ENCODE measurements around the gene UBQLN4.
A peak's percentile ranks its signal among the peaks of the same experiment; 100 is the strongest.

Gene UBQLN4

GRCh38 chr1:156065871-156066270, 12.3 kb upstream of the UBQLN4 start:
- no peak overlapping the region for H3K27ac ChIP-seq (ENCODE audit: low read length, poor library complexity, severe bottlenecking)
- peaks cover 0 to 2% of the 10 kb centered on the region in 2 experiments for H3K27me3 ChIP-seq (ENCODE audit: control insufficient read depth in 1 of 2, insufficient read depth in 1 of 2, low read length in 2 of 2)
- no peak overlapping the region for H3K23ac ChIP-seq (ENCODE audit: low read length in 2 of 2)
- no peak overlapping the region for H2AK5ac ChIP-seq (ENCODE audit: low read length, severe bottlenecking)
- no peak overlapping the region for H3K14ac ChIP-seq (ENCODE audit: low read length in 2 of 2)
- no peak overlapping the region for H2BK12ac ChIP-seq (ENCODE audit: low read length in 2 of 2)
- H3K18ac ChIP-seq (ENCODE audit: low read depth in 1 of 2, low read length in 2 of 2): no peak overlapping the region
- H4K91ac ChIP-seq (ENCODE audit: low read length): no peak overlapping the region
- H4K8ac ChIP-seq (ENCODE audit: low read length): no peak overlapping the region
- no peak overlapping the region for H3K4me3 ChIP-seq (ENCODE audit: insufficient read depth in 1 of 2, low read depth in 1 of 2, low read length in 2 of 2)
- no peak overlapping the region for H2BK120ac ChIP-seq (ENCODE audit: low read depth, low read length)
- no peak for DNase-seq
- H3K4ac ChIP-seq (ENCODE audit: low read depth in 1 of 2, low read length in 2 of 2): no peak overlapping the region
- WGBS: 96% methylated on average over 15 of the region's 16 CpGs
- H3K4me1 ChIP-seq (ENCODE audit: control insufficient read depth, insufficient read depth, low read depth, low read length): peaks cover 13% of the 10 kb centered on the region
- H3K36me3 ChIP-seq (ENCODE audit: control insufficient read depth in 1 of 2, insufficient read depth in 2 of 2, low read depth in 1 of 2, low read length in 2 of 2): peaks cover 0 to 3% of the 10 kb centered on the region in 2 experiments
- no peaks in the 10 kb centered on the region for H3K9me3 ChIP-seq (ENCODE audit: control insufficient read depth, low read length)
- no peak overlapping the region for H2AFZ ChIP-seq (ENCODE audit: low read depth, low read length)
- H2BK5ac ChIP-seq (ENCODE audit: low read depth, low read length, poor library complexity, severe bottlenecking): no peak overlapping the region
- no peak overlapping the region for H3K4me2 ChIP-seq (ENCODE audit: low read length, poor library complexity, severe bottlenecking)
- no peak overlapping the region for H3K9ac ChIP-seq (ENCODE audit: low read length)
- no peak overlapping the region for H2BK15ac ChIP-seq (ENCODE audit: low read depth, poor library complexity, severe bottlenecking)
- H3K79me1 ChIP-seq (replicated peaks; ENCODE audit: low read length, poor library complexity, severe bottlenecking): peaks cover 1% of the 10 kb centered on the region

GRCh38 chr1:156065212-156065611, 11.6 kb upstream of the UBQLN4 start:
- DNase-seq: no peak
- H3K27me3 ChIP-seq (ENCODE audit: control insufficient read depth in 1 of 2, insufficient read depth in 1 of 2, low read length in 2 of 2): no peaks in the 10 kb centered on the region
- no peaks in the 10 kb centered on the region for H3K9me3 ChIP-seq (ENCODE audit: control insufficient read depth, low read length)
- no peak overlapping the region for H3K23ac ChIP-seq (ENCODE audit: low read length in 2 of 2)
- no peak overlapping the region for H4K8ac ChIP-seq (ENCODE audit: low read length)
- H3K4ac ChIP-seq (ENCODE audit: low read depth in 1 of 2, low read length in 2 of 2): no peak overlapping the region
- no peak overlapping the region for H2AK5ac ChIP-seq (ENCODE audit: low read length, severe bottlenecking)
- peaks cover 12% of the 10 kb centered on the region for H3K4me1 ChIP-seq (ENCODE audit: control insufficient read depth, insufficient read depth, low read depth, low read length)
- H3K79me1 ChIP-seq (replicated peaks; ENCODE audit: low read length, poor library complexity, severe bottlenecking): peaks cover 1% of the 10 kb centered on the region
- no peak overlapping the region for H3K14ac ChIP-seq (ENCODE audit: low read length in 2 of 2)
- no peak overlapping the region for H3K4me3 ChIP-seq (ENCODE audit: insufficient read depth in 1 of 2, low read depth in 1 of 2, low read length in 2 of 2)
- H4K91ac ChIP-seq (ENCODE audit: low read length): no peak overlapping the region
- peaks cover 0 to 3% of the 10 kb centered on the region in 2 experiments for H3K36me3 ChIP-seq (ENCODE audit: control insufficient read depth in 1 of 2, insufficient read depth in 2 of 2, low read depth in 1 of 2, low read length in 2 of 2)
- H3K18ac ChIP-seq (ENCODE audit: low read depth in 1 of 2, low read length in 2 of 2): no peak overlapping the region
- H2BK120ac ChIP-seq (ENCODE audit: low read depth, low read length): no peak overlapping the region
- no peak overlapping the region for H3K27ac ChIP-seq (ENCODE audit: low read length, poor library complexity, severe bottlenecking)
- H2BK15ac ChIP-seq (ENCODE audit: low read depth, poor library complexity, severe bottlenecking): no peak overlapping the region
- H2AFZ ChIP-seq (ENCODE audit: low read depth, low read length): no peak overlapping the region
- WGBS: 89% methylated on average over 3 of the region's 3 CpGs
- no peak overlapping the region for H2BK12ac ChIP-seq (ENCODE audit: low read length in 2 of 2)
- H2BK5ac ChIP-seq (ENCODE audit: low read depth, low read length, poor library complexity, severe bottlenecking): no peak overlapping the region
- H3K9ac ChIP-seq (ENCODE audit: low read length): no peak overlapping the region
- H3K4me2 ChIP-seq (ENCODE audit: low read length, poor library complexity, severe bottlenecking): no peak overlapping the region

- Histone ChIP-seq H2BK5ac (ENCODE audit: low read depth, low read length, poor library complexity, severe bottlenecking) (no peak overlapping the region), H3K18ac (ENCODE audit: low read depth in 1 of 2, low read length in 2 of 2) (no peak overlapping the region), H4K8ac (ENCODE audit: low read length) (no peak overlapping the region), H3K4me1 (ENCODE audit: control insufficient read depth, insufficient read depth, low read depth, low read length) (peaks cover 12% of the 10 kb centered on the region), H2BK12ac (ENCODE audit: low read length in 2 of 2) (no peak overlapping the region), H2BK15ac (ENCODE audit: low read depth, poor library complexity, severe bottlenecking) (no peak overlapping the region), H4K91ac (ENCODE audit: low read length) (no peak overlapping the region), H3K23ac (ENCODE audit: low read length in 2 of 2) (no peak overlapping the region), H2AFZ (ENCODE audit: low read depth, low read length) (no peak overlapping the region), H3K4me2 (ENCODE audit: low read length, poor library complexity, severe bottlenecking) (no peak overlapping the region), H3K9me3 (ENCODE audit: control insufficient read depth, low read length) (no peaks in the 10 kb centered on the region), H2BK120ac (ENCODE audit: low read depth, low read length) (no peak overlapping the region), H3K79me1 (replicated peaks; ENCODE audit: low read length, poor library complexity, severe bottlenecking) (no peaks in the 10 kb centered on the region), H3K27me3 (ENCODE audit: control insufficient read depth in 1 of 2, insufficient read depth in 1 of 2, low read length in 2 of 2) (no peaks in the 10 kb centered on the region), H3K4ac (ENCODE audit: low read depth in 1 of 2, low read length in 2 of 2) (no peak overlapping the region), H3K36me3 (ENCODE audit: control insufficient read depth in 1 of 2, insufficient read depth in 2 of 2, low read depth in 1 of 2, low read length in 2 of 2) (no peaks in the 10 kb centered on the region), H3K27ac (ENCODE audit: low read length, poor library complexity, severe bottlenecking) (no peak overlapping the region), H3K4me3 (ENCODE audit: insufficient read depth in 1 of 2, low read depth in 1 of 2, low read length in 2 of 2) (no peak overlapping the region), H2AK5ac (ENCODE audit: low read length, severe bottlenecking) (no peak overlapping the region), H3K9ac (ENCODE audit: low read length) (no peak overlapping the region), H3K14ac (ENCODE audit: low read length in 2 of 2) (no peak overlapping the region)
- no peak for DNase-seq
- WGBS: 94% methylated on average over 2 of the region's 2 CpGs
Observed at GRCh38 chr1:156064615-156065014, 11.0 kb upstream of the UBQLN4 start.

- Histone ChIP-seq H2BK120ac (ENCODE audit: low read depth, low read length) (no peak overlapping the region), H2BK12ac (ENCODE audit: low read length in 2 of 2) (no peak overlapping the region), H2BK15ac (ENCODE audit: low read depth, poor library complexity, severe bottlenecking) (no peak overlapping the region), H2AFZ (ENCODE audit: low read depth, low read length) (no peak overlapping the region), H3K9me3 (ENCODE audit: control insufficient read depth, low read length) (no peaks in the 10 kb centered on the region), H4K91ac (ENCODE audit: low read length) (no peak overlapping the region), H3K27me3 (ENCODE audit: control insufficient read depth in 1 of 2, insufficient read depth in 1 of 2, low read length in 2 of 2) (no peaks in the 10 kb centered on the region), H3K4me1 (ENCODE audit: control insufficient read depth, insufficient read depth, low read depth, low read length) (peaks cover 12% of the 10 kb centered on the region), H3K9ac (ENCODE audit: low read length) (no peak overlapping the region), H3K4ac (ENCODE audit: low read depth in 1 of 2, low read length in 2 of 2) (no peak overlapping the region), H3K4me3 (ENCODE audit: insufficient read depth in 1 of 2, low read depth in 1 of 2, low read length in 2 of 2) (no peak overlapping the region), H4K8ac (ENCODE audit: low read length) (no peak overlapping the region), H3K27ac (ENCODE audit: low read length, poor library complexity, severe bottlenecking) (no peak overlapping the region), H3K79me1 (replicated peaks; ENCODE audit: low read length, poor library complexity, severe bottlenecking) (no peaks in the 10 kb centered on the region), H3K36me3 (ENCODE audit: control insufficient read depth in 1 of 2, insufficient read depth in 2 of 2, low read depth in 1 of 2, low read length in 2 of 2) (no peaks in the 10 kb centered on the region), H3K14ac (ENCODE audit: low read length in 2 of 2) (no peak overlapping the region), H3K4me2 (ENCODE audit: low read length, poor library complexity, severe bottlenecking) (no peak overlapping the region), H3K23ac (ENCODE audit: low read length in 2 of 2) (no peak overlapping the region), H2AK5ac (ENCODE audit: low read length, severe bottlenecking) (no peak overlapping the region), H3K18ac (ENCODE audit: low read depth in 1 of 2, low read length in 2 of 2) (no peak overlapping the region), H2BK5ac (ENCODE audit: low read depth, low read length, poor library complexity, severe bottlenecking) (no peak overlapping the region)
- peak; percentile 58 for DNase-seq
- 33% methylated on average over 1 of the region's 2 CpGs for WGBS
Observed at GRCh38 chr1:156063997-156064285, 10.3 kb upstream of the UBQLN4 start.

Measured in mesenchymal stem cell (in vitro differentiated cells and primary cell).